Neural cell (in vitro differentiated cells): Measurements from ENCODE around the gene DOCK10. TPM values are rescaled to one million over a fixed set of nuclear protein-coding genes. Genes with fewer than 3 reads are reported as not detected.

ENCODE experiments used
- H2AFZ ChIP-seq: fragments of 200-600, 300-800 bp; sonication (generic), shearing (Covaris generic); 2 replicates; pipeline ENCODE4 v1.6.0; 2014; ENCODE audit warnings: low read depth, mild to moderate bottlenecking, antibody characterized with exemption, low read length, moderate library complexity
- H3F3A ChIP-seq: fragments of 200-600 bp; shearing (Covaris generic); 2 replicates; pipeline ENCODE4 v1.6.1; 2016; ENCODE audit warnings: mild to moderate bottlenecking, moderate library complexity, mixed read lengths, antibody characterized with exemption, low read length; ENCODE audit not compliant: insufficient read depth, poor library complexity, severe bottlenecking
- H3K27ac ChIP-seq: fragments of 200-600, 300-800 bp; sonication (generic), shearing (Covaris generic); 2 replicates; pipeline ENCODE4 v1.5.1; 2014; ENCODE audit warnings: mild to moderate bottlenecking, low read length, moderate library complexity
- H3K27me3 ChIP-seq: fragments of 300-800, 200-600 bp; sonication (generic), shearing (Covaris generic); 2 replicates; pipeline ENCODE4 v1.6.0; 2014; ENCODE audit warnings: mild to moderate bottlenecking, low read depth, low read length, moderate library complexity; ENCODE audit not compliant: insufficient read depth
- H3K36me3 ChIP-seq: fragments of 300-800, 200-600 bp; sonication (generic), shearing (Covaris generic); 2 replicates; pipeline ENCODE4 v1.5.1; 2014; ENCODE audit warnings: mild to moderate bottlenecking, antibody characterized with exemption, low read length, moderate library complexity; ENCODE audit not compliant: insufficient read depth
- H3K4me2 ChIP-seq: fragments of 300-800, 200-600 bp; sonication (generic), shearing (Covaris generic); 2 replicates; pipeline ENCODE4 v1.6.0; 2014; ENCODE audit warnings: mild to moderate bottlenecking, low read length
- H3K4me3 ChIP-seq: fragments of 300-800, 200-600 bp; sonication (generic), shearing (Covaris generic); 2 replicates; pipeline ENCODE4 v1.5.1; 2014; ENCODE audit warnings: mild to moderate bottlenecking, low read length, moderate library complexity
- H3K79me2 ChIP-seq: fragments of 200-600 bp; shearing (Covaris generic); replicated peaks from 2 replicates; pipeline ENCODE4 v1.6.0; 2014; ENCODE audit warnings: mild to moderate bottlenecking, low read length, moderate library complexity; ENCODE audit not compliant: insufficient read depth
- H3K9ac ChIP-seq: fragments of 300-800, 200-600 bp; sonication (generic), shearing (Covaris generic); 2 replicates; pipeline ENCODE4 v1.6.1; 2016; ENCODE audit warnings: mild to moderate bottlenecking, low read length, mixed read lengths
- H3K9me2 ChIP-seq: fragments of 200-600 bp; shearing (Covaris generic); 2 replicates; pipeline ENCODE4 v1.6.1; 2016; ENCODE audit warnings: mild to moderate bottlenecking, low read length, mixed read lengths; ENCODE audit not compliant: insufficient read depth
- H3K9me3 ChIP-seq: fragments of 200-600, 300-800 bp; sonication (generic), shearing (Covaris generic); 2 replicates; pipeline ENCODE4 v1.6.1; 2016; ENCODE audit warnings: mild to moderate bottlenecking, mixed run types, low read length, moderate library complexity, mixed read lengths
- H4K20me1 ChIP-seq: fragments of 200-600 bp; shearing (Covaris generic); 2 replicates; pipeline ENCODE4 v1.6.1; 2016; ENCODE audit warnings: mild to moderate bottlenecking, mixed run types; ENCODE audit not compliant: insufficient read depth
- CTCF ChIP-seq: fragments of 450-650 bp; IDR thresholded peaks from 2 replicates; pipeline ENCODE4 v1.5.1; 2014; ENCODE audit warnings: antibody characterized with exemption, mild to moderate bottlenecking, moderate library complexity; ENCODE audit not compliant: poor library complexity, severe bottlenecking
- EP300 ChIP-seq: fragments of 450-650 bp; conservative IDR thresholded peaks from 2 replicates; pipeline ENCODE4 v1.6.1; 2014; ENCODE audit warnings: antibody characterized with exemption, mild to moderate bottlenecking, moderate library complexity; ENCODE audit not compliant: poor library complexity, severe bottlenecking
- EZH2 ChIP-seq: fragments of 200-600, 300-800 bp; shearing (Covaris generic), sonication (generic); IDR thresholded peaks from 2 replicates; pipeline ENCODE4 v1.6.1; 2014; ENCODE audit warnings: antibody characterized with exemption, low read length, borderline replicate concordance, mild to moderate bottlenecking; ENCODE audit not compliant: insufficient read depth, poor library complexity, severe bottlenecking
- POLR2AphosphoS5 ChIP-seq: IDR thresholded peaks from 2 replicates; pipeline ENCODE4 v1.6.1; 2012
- RAD21 ChIP-seq: fragments of 450-650 bp; conservative IDR thresholded peaks from 2 replicates; pipeline ENCODE4 v1.6.1; 2014; ENCODE audit warnings: antibody characterized with exemption, mild to moderate bottlenecking, moderate library complexity
- REST ChIP-seq: IDR thresholded peaks from 2 replicates; pipeline ENCODE4 v1.6.1; 2012; ENCODE audit warnings: borderline replicate concordance
- SMC3 ChIP-seq: fragments of 450-650 bp; conservative IDR thresholded peaks from 2 replicates; pipeline ENCODE4 v1.6.1; 2014; ENCODE audit warnings: antibody characterized with exemption, mild to moderate bottlenecking, moderate library complexity; ENCODE audit not compliant: poor library complexity
- polyA plus RNA-seq: library from polyadenylated mRNA; depleted of rRNA; stranded (reverse); fragments of >200 nt; gene quantifications from 2 replicates; pipeline ENCODE4 v1.2.3, GENCODE V29; 2014

The DOCK10 gene
- polyA plus RNA-seq, 1 donor from 2014 or later, result 0.37 TPM

GRCh38 chr2:224723586-224724217 is 318.6 kb downstream of the DOCK10 start:
- Histone ChIP-seq H3K79me2 (no peaks in the 10 kb centered on the region), H3K27me3 (no peaks in the 10 kb centered on the region)

GRCh38 chr2:224722770-224723169 is 319.5 kb downstream of the DOCK10 start:
- H2AFZ ChIP-seq, result no peak overlapping the region
- no peak overlapping the region for H3K9ac ChIP-seq
- peak overlapping the region; percentile 34 for H3K4me3 ChIP-seq
- H3K9me3 ChIP-seq, result no peaks in the 10 kb centered on the region
- TF ChIP-seq EP300, result peak; percentile 94
- TF ChIP-seq CTCF, result no peak
- peak; percentile 74 for TF ChIP-seq POLR2AphosphoS5
- no peaks in the 10 kb centered on the region for H3F3A ChIP-seq
- no peaks in the 10 kb centered on the region for H3K9me2 ChIP-seq
- H3K79me2 ChIP-seq, result no peaks in the 10 kb centered on the region
- no peaks in the 10 kb centered on the region for H3K36me3 ChIP-seq
- H3K27me3 ChIP-seq, result no peaks in the 10 kb centered on the region
- H3K27ac ChIP-seq, result peak overlapping the region; percentile 64
- no peak overlapping the region for H3K4me2 ChIP-seq
- no peaks in the 10 kb centered on the region for H4K20me1 ChIP-seq

More at GRCh38 chr2:224723586-224724217, 318.6 kb downstream of the DOCK10 start:
- Histone ChIP-seq H2AFZ (no peak overlapping the region), H3K9me2 (no peaks in the 10 kb centered on the region), H3K9me3 (no peaks in the 10 kb centered on the region), H3K36me3 (no peaks in the 10 kb centered on the region), H3K4me2 (no peak overlapping the region), H3K9ac (no peak overlapping the region), H3K27ac (no peak overlapping the region), H3K4me3 (no peak overlapping the region), H3F3A (no peaks in the 10 kb centered on the region), H4K20me1 (no peaks in the 10 kb centered on the region)
- TF ChIP-seq CTCF (no peak), RAD21 (no peak), REST (no peak), EP300 (no peak), SMC3 (no peak), EZH2 (no peak)
